ENCODE results near the gene RGS6. TPM values are rescaled to one million over a fixed set of nuclear protein-coding genes. Genes with fewer than 3 reads are reported as not detected.

Gene RGS6
- total and polyA plus RNA-seq, 9 donors: 3.7 to 9.3 (median 6.2) TPM

GRCh38 chr14:72547999-72548398, 615.8 kb downstream of the RGS6 start:
- H3K4me1 ChIP-seq (ENCODE audit: control insufficient read depth, insufficient read depth, low read length): peaks cover 51% of the 10 kb centered on the region
- no peaks in the 10 kb centered on the region for H3K9me3 ChIP-seq (replicated peaks; ENCODE audit: control insufficient read depth, low read depth, low read length)
- no peak for DNase-seq
- H3K27ac ChIP-seq (ENCODE audit: low read length): no peak overlapping the region
- WGBS (ENCODE audit: insufficient coverage): no CpG with 5 or more reads among the region's 9 CpGs
- peaks cover 2% of the 10 kb centered on the region for H3K27me3 ChIP-seq (ENCODE audit: control insufficient read depth, insufficient read depth, low read length)
- H3K36me3 ChIP-seq (ENCODE audit: control insufficient read depth, insufficient read depth, low read length): no peaks in the 10 kb centered on the region
- no peak overlapping the region for H3K4me3 ChIP-seq (ENCODE audit: low read length)

DNA sequence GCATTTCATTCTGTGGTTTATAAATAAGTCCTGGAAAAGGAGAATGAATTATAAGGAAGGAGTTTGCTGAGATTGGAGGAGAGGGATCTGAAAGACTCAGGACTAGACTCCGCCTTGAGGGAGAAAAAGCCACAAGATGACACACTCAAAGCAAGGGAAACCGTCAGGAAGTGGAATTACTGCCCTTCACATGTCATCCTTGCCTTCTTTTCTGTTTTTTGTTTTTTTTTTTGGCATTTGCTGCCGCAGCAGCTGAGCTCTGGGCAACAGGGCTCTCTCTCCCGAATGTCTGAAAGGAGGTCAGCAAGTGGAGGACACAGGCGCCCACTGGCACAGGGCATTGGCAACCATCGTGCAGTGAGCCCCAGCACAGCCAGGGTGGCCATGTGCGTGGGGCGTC, 616.8 kb downstream of the RGS6 start:
- H3K4me3 ChIP-seq (ENCODE audit: low read length): no peak overlapping the region
- peaks cover 50% of the 10 kb centered on the region for H3K4me1 ChIP-seq (ENCODE audit: control insufficient read depth, insufficient read depth, low read length)
- no peak overlapping the region for H3K27ac ChIP-seq (ENCODE audit: low read length)
- DNase-seq: peak; percentile 41
- H3K27me3 ChIP-seq (ENCODE audit: control insufficient read depth, insufficient read depth, low read length): peaks cover 2% of the 10 kb centered on the region
- WGBS (ENCODE audit: insufficient coverage): 65% methylated on average over 5 of the region's 8 CpGs
- no peaks in the 10 kb centered on the region for H3K36me3 ChIP-seq (ENCODE audit: control insufficient read depth, insufficient read depth, low read length)
- H3K9me3 ChIP-seq (replicated peaks; ENCODE audit: control insufficient read depth, low read depth, low read length): no peaks in the 10 kb centered on the region

DNA sequence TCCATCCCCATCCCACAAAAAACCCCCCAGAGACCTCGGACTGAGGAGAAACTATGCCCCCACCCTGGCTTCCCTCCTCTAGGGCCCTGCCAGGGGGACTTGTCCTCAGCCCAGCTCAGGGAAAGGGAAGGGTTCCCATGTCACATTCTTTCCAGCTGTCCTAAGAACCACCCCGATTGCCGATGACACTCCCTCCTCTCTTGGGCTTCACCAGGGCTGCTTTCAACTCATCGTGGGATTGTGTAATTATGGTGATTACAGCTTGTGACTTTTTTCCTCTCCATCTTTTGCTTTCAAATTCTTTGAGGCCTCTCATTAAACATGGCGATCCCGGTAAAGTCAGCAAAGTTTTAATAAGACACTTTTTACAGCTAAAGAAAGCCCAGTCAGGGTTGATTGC, 617.6 kb downstream of the RGS6 start:
- no peaks in the 10 kb centered on the region for H3K9me3 ChIP-seq (replicated peaks; ENCODE audit: control insufficient read depth, low read depth, low read length)
- peaks cover 2% of the 10 kb centered on the region for H3K27me3 ChIP-seq (ENCODE audit: control insufficient read depth, insufficient read depth, low read length)
- H3K27ac ChIP-seq (ENCODE audit: low read length): no peak overlapping the region
- H3K4me3 ChIP-seq (ENCODE audit: low read length): no peak overlapping the region
- no peaks in the 10 kb centered on the region for H3K36me3 ChIP-seq (ENCODE audit: control insufficient read depth, insufficient read depth, low read length)
- 83% methylated on average over 1 of the region's 6 CpGs for WGBS (ENCODE audit: insufficient coverage)
- H3K4me1 ChIP-seq (ENCODE audit: control insufficient read depth, insufficient read depth, low read length): peaks cover 47% of the 10 kb centered on the region
- DNase-seq: no peak

- Histone ChIP-seq H3K4me3 (ENCODE audit: low read length) (no peak overlapping the region), H3K27me3 (ENCODE audit: control insufficient read depth, insufficient read depth, low read length) (peaks cover 2% of the 10 kb centered on the region), H3K4me1 (ENCODE audit: control insufficient read depth, insufficient read depth, low read length) (peaks cover 42% of the 10 kb centered on the region), H3K9me3 (replicated peaks; ENCODE audit: control insufficient read depth, low read depth, low read length) (no peaks in the 10 kb centered on the region), H3K27ac (ENCODE audit: low read length) (no peak overlapping the region), H3K36me3 (ENCODE audit: control insufficient read depth, insufficient read depth, low read length) (no peaks in the 10 kb centered on the region)
- DNase-seq: no peak
- 100% methylated on average over 1 of the region's 4 CpGs for WGBS (ENCODE audit: insufficient coverage)
These were observed 618.3 kb downstream of the RGS6 start for GRCh38 chr14:72550513-72550912.

- Histone ChIP-seq H3K27ac (ENCODE audit: low read length) (no peak overlapping the region), H3K9me3 (replicated peaks; ENCODE audit: control insufficient read depth, low read depth, low read length) (no peaks in the 10 kb centered on the region), H3K4me3 (ENCODE audit: low read length) (no peak overlapping the region), H3K4me1 (ENCODE audit: control insufficient read depth, insufficient read depth, low read length) (peaks cover 24% of the 10 kb centered on the region), H3K36me3 (ENCODE audit: control insufficient read depth, insufficient read depth, low read length) (no peaks in the 10 kb centered on the region), H3K27me3 (ENCODE audit: control insufficient read depth, insufficient read depth, low read length) (peaks cover 2% of the 10 kb centered on the region)
- 52% methylated on average over 3 of the region's 5 CpGs for WGBS (ENCODE audit: insufficient coverage)
- no peak for DNase-seq
These were observed 620.0 kb downstream of the RGS6 start for GRCh38 chr14:72552236-72552635.

DNA sequence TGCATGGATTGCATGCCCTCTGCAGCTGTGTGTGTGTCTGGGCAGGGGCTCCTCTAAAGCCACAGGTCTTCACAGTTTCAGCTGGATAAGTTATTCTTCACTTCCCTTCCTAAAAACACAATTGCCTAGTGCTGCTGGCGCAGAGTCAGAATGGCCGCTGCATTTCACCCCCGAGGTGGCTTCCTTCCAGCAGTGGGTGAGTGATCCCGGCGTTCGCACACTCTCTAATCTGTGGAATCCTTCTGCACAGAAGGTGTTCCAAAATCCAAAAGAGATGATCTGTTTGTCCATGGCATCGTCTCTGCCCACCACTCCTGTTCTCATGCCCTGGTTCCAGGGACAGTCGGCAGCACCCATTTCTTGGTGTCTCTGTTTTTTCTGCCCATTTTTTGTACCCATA, 620.9 kb downstream of the RGS6 start:
- DNase-seq: no peak
- no peak overlapping the region for H3K4me3 ChIP-seq (ENCODE audit: low read length)
- H3K9me3 ChIP-seq (replicated peaks; ENCODE audit: control insufficient read depth, low read depth, low read length): no peaks in the 10 kb centered on the region
- H3K27me3 ChIP-seq (ENCODE audit: control insufficient read depth, insufficient read depth, low read length): peaks cover 2% of the 10 kb centered on the region
- 56% methylated on average over 8 of the region's 8 CpGs for WGBS (ENCODE audit: insufficient coverage)
- no peaks in the 10 kb centered on the region for H3K36me3 ChIP-seq (ENCODE audit: control insufficient read depth, insufficient read depth, low read length)
- peaks cover 21% of the 10 kb centered on the region for H3K4me1 ChIP-seq (ENCODE audit: control insufficient read depth, insufficient read depth, low read length)
- no peak overlapping the region for H3K27ac ChIP-seq (ENCODE audit: low read length)

GRCh38 chr14:72553656-72554055, 621.4 kb downstream of the RGS6 start:
- Histone ChIP-seq H3K4me3 (ENCODE audit: low read length) (no peak overlapping the region), H3K4me1 (ENCODE audit: control insufficient read depth, insufficient read depth, low read length) (peaks cover 25% of the 10 kb centered on the region), H3K27ac (ENCODE audit: low read length) (no peak overlapping the region), H3K36me3 (ENCODE audit: control insufficient read depth, insufficient read depth, low read length) (no peaks in the 10 kb centered on the region), H3K9me3 (replicated peaks; ENCODE audit: control insufficient read depth, low read depth, low read length) (no peaks in the 10 kb centered on the region), H3K27me3 (ENCODE audit: control insufficient read depth, insufficient read depth, low read length) (peaks cover 2% of the 10 kb centered on the region)
- DNase-seq: no peak
- WGBS (ENCODE audit: insufficient coverage): 26% methylated on average over 2 of the region's 5 CpGs

DNA sequence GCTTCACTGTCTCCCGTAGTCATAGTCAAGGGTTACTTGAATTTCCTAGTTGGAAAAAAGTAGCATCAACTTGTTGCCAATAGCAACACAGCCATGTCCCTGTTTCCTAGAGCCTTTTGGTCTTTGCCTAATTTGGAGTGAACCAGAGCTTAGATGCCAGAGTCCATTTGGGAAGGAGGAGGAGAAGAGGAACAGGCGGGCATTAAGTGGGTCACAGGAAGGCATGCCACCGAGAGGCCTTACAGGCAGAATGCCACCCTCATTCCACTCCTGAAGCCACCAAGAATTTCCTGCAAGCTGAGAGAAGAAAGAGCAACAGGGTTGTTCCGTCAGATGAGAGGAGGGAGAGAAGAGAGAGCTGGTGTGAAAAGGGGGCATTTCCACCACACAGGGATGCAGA, 622.2 kb downstream of the RGS6 start:
- peaks cover 28% of the 10 kb centered on the region for H3K4me1 ChIP-seq (ENCODE audit: control insufficient read depth, insufficient read depth, low read length)
- WGBS (ENCODE audit: insufficient coverage): 78% methylated on average over 1 of the region's 4 CpGs
- no peak overlapping the region for H3K27ac ChIP-seq (ENCODE audit: low read length)
- H3K4me3 ChIP-seq (ENCODE audit: low read length): no peak overlapping the region
- no peaks in the 10 kb centered on the region for H3K9me3 ChIP-seq (replicated peaks; ENCODE audit: control insufficient read depth, low read depth, low read length)
- peaks cover 2% of the 10 kb centered on the region for H3K27me3 ChIP-seq (ENCODE audit: control insufficient read depth, insufficient read depth, low read length)
- H3K36me3 ChIP-seq (ENCODE audit: control insufficient read depth, insufficient read depth, low read length): no peaks in the 10 kb centered on the region
- no peak for DNase-seq

GRCh38 chr14:72554994-72555608, 622.9 kb downstream of the RGS6 start:
- peaks cover 32% of the 10 kb centered on the region for H3K4me1 ChIP-seq (ENCODE audit: control insufficient read depth, insufficient read depth, low read length)
- peaks cover 2% of the 10 kb centered on the region for H3K27me3 ChIP-seq (ENCODE audit: control insufficient read depth, insufficient read depth, low read length)
- no peaks in the 10 kb centered on the region for H3K9me3 ChIP-seq (replicated peaks; ENCODE audit: control insufficient read depth, low read depth, low read length)
- no peak overlapping the region for H3K4me3 ChIP-seq (ENCODE audit: low read length)
- no peaks in the 10 kb centered on the region for H3K36me3 ChIP-seq (ENCODE audit: control insufficient read depth, insufficient read depth, low read length)
- no peak for DNase-seq
- H3K27ac ChIP-seq (ENCODE audit: low read length): no peak overlapping the region
- WGBS (ENCODE audit: insufficient coverage): 74% methylated on average over 4 of the region's 5 CpGs

DNA sequence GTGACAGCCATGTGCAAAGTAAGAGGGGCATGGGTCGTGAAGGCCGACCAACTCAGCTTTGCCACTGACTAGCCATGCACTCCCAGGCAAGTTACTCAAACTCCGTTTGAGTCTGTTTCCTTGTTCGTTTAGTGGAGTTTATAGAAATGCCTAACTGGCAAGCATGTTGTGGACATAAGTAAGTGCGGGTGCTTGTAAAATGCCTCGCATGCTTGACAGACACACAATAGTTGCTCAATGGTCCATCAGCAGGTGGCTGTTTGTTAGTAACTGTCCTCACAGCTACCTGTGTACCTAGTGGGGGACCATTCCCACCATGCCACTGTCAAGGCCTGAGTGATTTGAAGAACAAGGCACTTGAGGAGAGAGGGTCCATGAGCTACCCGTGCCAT, 623.4 kb downstream of the RGS6 start:
- peaks cover 2% of the 10 kb centered on the region for H3K27me3 ChIP-seq (ENCODE audit: control insufficient read depth, insufficient read depth, low read length)
- H3K4me1 ChIP-seq (ENCODE audit: control insufficient read depth, insufficient read depth, low read length): peaks cover 32% of the 10 kb centered on the region
- no peak overlapping the region for H3K27ac ChIP-seq (ENCODE audit: low read length)
- H3K36me3 ChIP-seq (ENCODE audit: control insufficient read depth, insufficient read depth, low read length): no peaks in the 10 kb centered on the region
- no peaks in the 10 kb centered on the region for H3K9me3 ChIP-seq (replicated peaks; ENCODE audit: control insufficient read depth, low read depth, low read length)
- H3K4me3 ChIP-seq (ENCODE audit: low read length): no peak overlapping the region
- no peak for DNase-seq
- 86% methylated on average over 5 of the region's 7 CpGs for whole genome bisulfite sequencing (ENCODE audit: insufficient coverage)

- no peaks in the 10 kb centered on the region for H3K9me3 ChIP-seq (replicated peaks; ENCODE audit: control insufficient read depth, low read depth, low read length)
- H3K4me3 ChIP-seq (ENCODE audit: low read length): no peak overlapping the region
- no peak overlapping the region for H3K27ac ChIP-seq (ENCODE audit: low read length)
- 89% methylated on average over 6 of the region's 6 CpGs for WGBS (ENCODE audit: insufficient coverage)
- DNase-seq: no peak
- peaks cover 32% of the 10 kb centered on the region for H3K4me1 ChIP-seq (ENCODE audit: control insufficient read depth, insufficient read depth, low read length)
- H3K36me3 ChIP-seq (ENCODE audit: control insufficient read depth, insufficient read depth, low read length): no peaks in the 10 kb centered on the region
- no peaks in the 10 kb centered on the region for H3K27me3 ChIP-seq (ENCODE audit: control insufficient read depth, insufficient read depth, low read length)
These were observed 625.4 kb downstream of the RGS6 start for GRCh38 chr14:72557671-72558070.
